ENCODE results near the gene FMN1. TPM values are rescaled to one million over a fixed set of nuclear protein-coding genes. Genes with fewer than 3 reads are reported as not detected.

FMN1 gene
- total and polyA plus RNA-seq, 2 of the 8 experiments (the other 6 are each of a cell fraction or from before 2014, with no cell fraction given) = 0.27 to 3.7 TPM

DNA sequence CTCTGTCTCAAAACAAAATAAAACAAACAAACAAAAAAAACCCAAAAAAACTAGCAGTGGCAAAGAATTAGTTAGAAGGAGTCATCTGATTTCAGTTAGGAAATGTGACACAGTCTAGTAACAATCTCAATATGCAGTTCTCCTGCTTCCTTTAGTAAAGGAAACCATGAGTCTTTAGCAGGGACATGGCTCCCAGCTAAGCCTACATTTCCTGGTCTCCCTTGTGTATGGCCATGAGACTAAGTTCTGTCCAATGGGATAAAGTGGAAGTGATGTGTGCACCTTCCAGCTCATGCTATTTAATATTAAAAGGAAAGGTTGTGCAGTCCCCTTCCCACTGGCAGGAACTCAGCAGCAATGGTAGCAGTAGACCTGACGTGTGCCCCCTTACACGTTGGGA lies 402.1 kb downstream of the FMN1 start:
- Histone ChIP-seq H2BK120ac (replicated peaks; ENCODE audit: low read depth, low read length) (no peak overlapping the region), H3K27me3 (replicated peaks in 1 of 4; ENCODE audit: control insufficient read depth in 3 of 4, extremely low read depth in 1 of 4, insufficient read depth in 3 of 4, low read length in 3 of 4) (no peaks in the 10 kb centered on the region), H3K79me1 (ENCODE audit: low read depth, low read length) (no peaks in the 10 kb centered on the region), H2AK5ac (ENCODE audit: low read depth, low read length) (no peak overlapping the region), H4K8ac (ENCODE audit: extremely low read depth, insufficient read depth, low read length) (no peak overlapping the region), H3K27ac (ENCODE audit: low read depth, low read length) (no peak overlapping the region), H2BK20ac (ENCODE audit: low read length) (no peak overlapping the region), H3K56ac (replicated peaks; ENCODE audit: insufficient read length, low read depth, low read length) (no peak overlapping the region), H3K79me2 (ENCODE audit: control insufficient read depth in 1 of 2, insufficient read depth in 2 of 2, low read length in 2 of 2) (no peaks in the 10 kb centered on the region), H3K23me2 (ENCODE audit: low read depth, low read length) (no peaks in the 10 kb centered on the region), H3K9me3 (ENCODE audit: insufficient read depth in 2 of 2, low read depth in 1 of 2, low read length in 1 of 2) (no peaks in the 10 kb centered on the region), H2BK15ac (ENCODE audit: low read length) (no peak overlapping the region), H3K9ac (replicated peaks in 1 of 4; ENCODE audit: extremely low read depth in 1 of 4, low read depth in 3 of 4, low read length in 3 of 4) (no peak overlapping the region), H2BK5ac (ENCODE audit: low read depth, low read length) (no peak overlapping the region), H3K4me2 (ENCODE audit: insufficient read depth in 1 of 2, low read depth in 2 of 2, low read length in 2 of 2) (no peak overlapping the region), H3K4me1 (replicated peaks in 1 of 4; ENCODE audit: control insufficient read depth in 3 of 4, insufficient read depth in 4 of 4, low read length in 3 of 4) (peaks cover 0 to 7% (median 3%) of the 10 kb centered on the region in 4 experiments; a peak in 4 of 7 replicates), H3K4ac (replicated peaks; ENCODE audit: insufficient read length, low read depth, low read length) (no peak overlapping the region), H4K5ac (ENCODE audit: insufficient read length, low read depth, low read length) (no peak overlapping the region), H3K4me3 (ENCODE audit: extremely low read depth in 1 of 4, insufficient read depth in 2 of 4, low read depth in 3 of 4, low read length in 4 of 4) (no peak overlapping the region), H3K18ac (ENCODE audit: extremely low read depth, low read length) (no peak overlapping the region), H3K14ac (ENCODE audit: insufficient read length) (no peak overlapping the region), H2AFZ (ENCODE audit: low read length) (no peak overlapping the region), H4K20me1 (replicated peaks in 1 of 2; ENCODE audit: control insufficient read depth in 1 of 2, insufficient read depth in 2 of 2, low read length in 2 of 2) (no peaks in the 10 kb centered on the region), H2BK12ac (ENCODE audit: low read depth, low read length) (no peak overlapping the region), H4K91ac (replicated peaks; ENCODE audit: insufficient read length, low read length) (no peak overlapping the region), H3K23ac (ENCODE audit: insufficient read length) (no peak overlapping the region), H3K36me3 (ENCODE audit: control insufficient read depth in 2 of 4, insufficient read depth in 4 of 4, low read length in 3 of 4) (no peaks in the 10 kb centered on the region)
- WGBS, 2 experiments (ENCODE audit: extremely low coverage in 1 of 2, insufficient coverage in 1 of 2, insufficient read length in 1 of 2, insufficient replicate concordance in 2 of 2, low coverage in 1 of 2, low lambda C conversion rate in 2 of 2, missing lambda C conversion rate in 1 of 2) = 64% methylated on average over 2 of the region's 2 CpGs; no CpG with 5 or more reads in 1 of the 2 experiments
- no peak for FAIRE-seq
- TF ChIP-seq FOSL1 (IDR thresholded peaks at IDR 0.05; ENCODE audit: insufficient read depth, low read depth, low read length) (no peak), POLR2A (IDR thresholded peaks at IDR 0.05; ENCODE audit: control extremely low read depth in 1 of 2, low read depth in 2 of 2, low read length in 2 of 2) (no peak), HDAC6 (IDR thresholded peaks at IDR 0.05; ENCODE audit: low read depth, low read length) (no peak), YY1 (IDR thresholded peaks at IDR 0.05; ENCODE audit: low read depth, low read length) (no peak), BACH1 (IDR thresholded peaks at IDR 0.05; ENCODE audit: low read length) (no peak), CHD2 (IDR thresholded peaks at IDR 0.05; ENCODE audit: low read length) (no peak), GABPA (IDR thresholded peaks at IDR 0.05; ENCODE audit: borderline replicate concordance, insufficient read depth, low read length) (no peak), RBBP5 (IDR thresholded peaks at IDR 0.05; ENCODE audit: borderline replicate concordance, low read depth, low read length) (no peak), EZH2 (IDR thresholded peaks at IDR 0.05; ENCODE audit: low read depth, low read length, severe bottlenecking) (no peak), POU5F1 (IDR thresholded peaks at IDR 0.05; ENCODE audit: low read depth, low read length) (no peak), SP4 (IDR thresholded peaks at IDR 0.05; ENCODE audit: low read length) (no peak), BRCA1 (IDR thresholded peaks at IDR 0.05; ENCODE audit: low read depth, low read length) (no peak), TEAD4 (IDR thresholded peaks at IDR 0.05; ENCODE audit: low read depth, low read length) (no peak)
- POLR2A ChIA-PET (ENCODE audit: partially characterized antibody) = no interaction called here
- CTCF ChIA-PET (ENCODE audit: partially characterized antibody) = no interaction called here
- no peak for DNase-seq (ENCODE audit: low read depth in 1 of 2, low spot score in 2 of 2)
